ENCODE data around the gene RSPH1. TPM values are rescaled to one million over a fixed set of nuclear protein-coding genes. Genes with fewer than 3 reads are reported as not detected.

RSPH1 gene
- total RNA-seq, 1 experiment from 2014 or later: 0.51 TPM

DNA sequence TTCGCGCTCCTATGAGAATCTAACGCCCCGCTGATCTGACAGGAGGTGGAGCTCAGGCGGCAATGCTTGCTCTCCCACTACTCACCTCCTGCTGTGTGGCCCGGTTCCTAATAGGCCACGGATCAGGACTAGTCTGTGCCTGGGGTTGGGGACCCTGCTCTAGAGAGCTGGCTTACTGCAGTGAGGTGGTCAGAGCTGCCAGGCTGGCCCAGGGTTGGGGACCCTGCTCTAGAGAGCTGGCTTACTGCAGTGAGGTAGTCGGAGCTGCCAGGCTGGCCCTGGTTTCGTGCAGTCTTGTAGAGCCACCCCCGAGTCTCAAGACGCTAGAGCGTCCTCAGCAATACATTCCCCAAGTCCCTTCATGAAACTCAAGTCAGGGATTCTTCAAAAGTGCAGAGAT, 45.1 kb upstream of the RSPH1 start:
- H3K9me3 Mint-ChIP-seq (ENCODE audit: unreplicated experiment): no peaks in the 10 kb centered on the region
- ChIA-PET CTCF (no interaction called here), POLR2A (no interaction called here)
- H3K36me3 Mint-ChIP-seq (ENCODE audit: insufficient read depth, unreplicated experiment): peaks cover 11% of the 10 kb centered on the region
- H3K27me3 Mint-ChIP-seq (ENCODE audit: insufficient read depth, unreplicated experiment): no peaks in the 10 kb centered on the region
- TF ChIP-seq, protein P1, sequence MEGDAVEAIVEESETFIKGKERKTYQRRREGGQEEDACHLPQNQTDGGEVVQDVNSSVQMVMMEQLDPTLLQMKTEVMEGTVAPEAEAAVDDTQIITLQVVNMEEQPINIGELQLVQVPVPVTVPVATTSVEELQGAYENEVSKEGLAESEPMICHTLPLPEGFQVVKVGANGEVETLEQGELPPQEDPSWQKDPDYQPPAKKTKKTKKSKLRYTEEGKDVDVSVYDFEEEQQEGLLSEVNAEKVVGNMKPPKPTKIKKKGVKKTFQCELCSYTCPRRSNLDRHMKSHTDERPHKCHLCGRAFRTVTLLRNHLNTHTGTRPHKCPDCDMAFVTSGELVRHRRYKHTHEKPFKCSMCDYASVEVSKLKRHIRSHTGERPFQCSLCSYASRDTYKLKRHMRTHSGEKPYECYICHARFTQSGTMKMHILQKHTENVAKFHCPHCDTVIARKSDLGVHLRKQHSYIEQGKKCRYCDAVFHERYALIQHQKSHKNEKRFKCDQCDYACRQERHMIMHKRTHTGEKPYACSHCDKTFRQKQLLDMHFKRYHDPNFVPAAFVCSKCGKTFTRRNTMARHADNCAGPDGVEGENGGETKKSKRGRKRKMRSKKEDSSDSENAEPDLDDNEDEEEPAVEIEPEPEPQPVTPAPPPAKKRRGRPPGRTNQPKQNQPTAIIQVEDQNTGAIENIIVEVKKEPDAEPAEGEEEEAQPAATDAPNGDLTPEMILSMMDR (IDR thresholded peaks at IDR 0.05; ENCODE audit: unreplicated experiment): no peak
- DNase-seq (ENCODE audit: unreplicated experiment): no peak
- H3K4me3 Mint-ChIP-seq (ENCODE audit: unreplicated experiment): no peak overlapping the region
- no TSS peak for BruUV-seq (replicated peaks)
- no peaks in the 10 kb centered on the region for H3K4me1 Mint-ChIP-seq (ENCODE audit: insufficient read depth, unreplicated experiment)
- intact Hi-C loops (cut with micrococcal nuclease): no loop called here
- no peak overlapping the region for H3K27ac Mint-ChIP-seq (ENCODE audit: low read depth, unreplicated experiment)

DNA sequence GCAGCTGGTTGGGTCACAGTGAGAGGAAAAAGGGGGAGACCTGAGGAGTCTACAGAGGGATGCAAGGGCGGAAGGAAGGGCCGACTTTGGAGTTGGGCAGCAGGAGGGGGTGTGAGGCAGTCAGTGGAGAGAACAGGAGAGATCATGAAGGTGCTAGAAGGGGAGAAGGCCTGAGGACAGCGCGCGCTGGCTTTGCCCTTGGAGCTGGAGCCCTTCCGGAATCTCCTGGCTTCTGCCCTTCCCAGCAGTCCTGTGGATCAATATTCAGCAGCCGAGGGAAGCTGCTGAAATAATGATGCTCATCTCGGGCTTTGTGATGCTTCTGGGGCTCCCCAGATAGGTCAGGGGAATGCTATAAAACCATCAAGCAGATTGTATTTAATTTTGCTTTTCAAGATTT, 44.4 kb upstream of the RSPH1 start:
- no peaks in the 10 kb centered on the region for H3K27me3 Mint-ChIP-seq (ENCODE audit: insufficient read depth, unreplicated experiment)
- TF ChIP-seq, protein P1 (IDR thresholded peaks at IDR 0.05; ENCODE audit: unreplicated experiment): no peak
- H3K27ac Mint-ChIP-seq (ENCODE audit: low read depth, unreplicated experiment): no peak overlapping the region
- H3K36me3 Mint-ChIP-seq (ENCODE audit: insufficient read depth, unreplicated experiment): peaks cover 11% of the 10 kb centered on the region
- ChIA-PET CTCF (no interaction called here), POLR2A (no interaction called here)
- intact Hi-C loops (cut with micrococcal nuclease): no loop called here
- no peak overlapping the region for H3K4me3 Mint-ChIP-seq (ENCODE audit: unreplicated experiment)
- H3K9me3 Mint-ChIP-seq (ENCODE audit: unreplicated experiment): no peaks in the 10 kb centered on the region
- H3K4me1 Mint-ChIP-seq (ENCODE audit: insufficient read depth, unreplicated experiment): no peaks in the 10 kb centered on the region
- BruUV-seq (replicated peaks): no TSS peak
- no peak for DNase-seq (ENCODE audit: unreplicated experiment)

DNA sequence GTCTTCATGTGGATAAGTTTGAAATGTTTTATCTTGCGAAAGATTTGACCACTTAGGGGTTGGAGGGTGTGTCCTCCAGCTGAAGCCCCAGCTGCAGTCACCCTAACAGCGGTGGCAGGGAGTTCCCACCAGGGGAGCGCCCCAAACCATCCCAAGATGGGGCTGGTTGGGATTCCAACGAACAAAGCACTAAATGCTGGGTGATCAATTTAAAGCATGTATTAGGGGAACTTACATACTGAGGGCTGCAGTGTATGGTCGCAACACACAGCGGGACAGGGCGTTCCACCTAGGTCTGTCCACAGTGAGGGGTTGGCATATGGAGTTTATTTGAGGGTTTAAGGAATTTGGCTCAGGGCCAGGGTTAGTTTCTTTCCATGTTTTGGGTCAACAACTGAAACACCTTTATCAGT, 43.9 kb upstream of the RSPH1 start:
- H3K27ac Mint-ChIP-seq (ENCODE audit: low read depth, unreplicated experiment): no peak overlapping the region
- H3K27me3 Mint-ChIP-seq (ENCODE audit: insufficient read depth, unreplicated experiment): no peaks in the 10 kb centered on the region
- H3K36me3 Mint-ChIP-seq (ENCODE audit: insufficient read depth, unreplicated experiment): peaks cover 11% of the 10 kb centered on the region
- no TSS peak for BruUV-seq (replicated peaks)
- no peak overlapping the region for H3K4me3 Mint-ChIP-seq (ENCODE audit: unreplicated experiment)
- ChIA-PET POLR2A (no interaction called here), CTCF (no interaction called here)
- intact Hi-C loops (cut with micrococcal nuclease): no loop called here
- no peaks in the 10 kb centered on the region for H3K4me1 Mint-ChIP-seq (ENCODE audit: insufficient read depth, unreplicated experiment)
- DNase-seq (ENCODE audit: unreplicated experiment): no peak
- TF ChIP-seq, protein P1 (IDR thresholded peaks at IDR 0.05; ENCODE audit: unreplicated experiment): no peak
- no peaks in the 10 kb centered on the region for H3K9me3 Mint-ChIP-seq (ENCODE audit: unreplicated experiment)

DNA sequence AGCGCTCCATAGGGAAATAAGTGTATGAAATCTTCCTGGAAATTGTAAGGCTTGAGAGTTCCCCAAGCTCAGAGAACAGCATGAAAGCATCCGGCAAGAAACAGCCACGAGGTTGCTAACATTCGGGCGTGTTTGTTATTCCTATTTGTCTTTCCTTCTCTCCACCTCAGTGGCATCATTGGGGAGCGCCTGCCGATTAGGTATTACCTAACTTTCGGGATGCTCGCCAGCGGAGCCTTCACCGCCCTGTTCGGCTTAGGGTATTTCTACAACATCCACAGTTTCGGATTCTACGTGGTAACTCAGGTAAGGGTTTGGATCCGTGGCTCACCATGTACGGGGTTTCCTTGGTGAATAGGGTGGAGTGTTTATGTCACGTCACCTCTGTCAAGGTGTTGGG, 43.3 kb upstream of the RSPH1 start:
- CTCF ChIA-PET: no interaction called here
- intact Hi-C loops (cut with micrococcal nuclease): no loop called here

More for the DNA sequence above, 43.3 kb upstream of the RSPH1 start:
- no peak for DNase-seq (ENCODE audit: unreplicated experiment)
- no TSS peak for BruUV-seq (replicated peaks)
- Mint-ChIP-seq H3K27ac (ENCODE audit: low read depth, unreplicated experiment) (no peak overlapping the region), H3K27me3 (ENCODE audit: insufficient read depth, unreplicated experiment) (no peaks in the 10 kb centered on the region), H3K36me3 (ENCODE audit: insufficient read depth, unreplicated experiment) (peaks cover 11% of the 10 kb centered on the region), H3K4me3 (ENCODE audit: unreplicated experiment) (no peak overlapping the region), H3K4me1 (ENCODE audit: insufficient read depth, unreplicated experiment) (no peaks in the 10 kb centered on the region), H3K9me3 (ENCODE audit: unreplicated experiment) (no peaks in the 10 kb centered on the region)
- POLR2A ChIA-PET: no interaction called here
- TF ChIP-seq, protein P1 (IDR thresholded peaks at IDR 0.05; ENCODE audit: unreplicated experiment): no peak
